SK-N-SH (cell line): ENCODE data around the gene ACACA. TPM values are rescaled to one million over a fixed set of nuclear protein-coding genes. Genes with fewer than 3 reads are reported as not detected.

Experiments used
- CTCF ChIA-PET: fragments of 300-600, 350-600 bp; formaldehyde crosslinking; extraction: SDS; loops from one replicate; lab custom pipeline; 2021; lab: Yijun Ruan, JAX
- POLR2A ChIA-PET: fragments of 350-600 bp; sonication (Branson Sonifier 250); formaldehyde crosslinking; extraction: SDS; loops from one replicate; lab custom pipeline; 2020; ENCODE audit warnings: antibody characterized with exemption, inconsistent platforms; lab: Yijun Ruan, JAX
- DNase-seq: peaks from one replicate; pipeline ENCODE4 v3.0.0; 2012
- H2AFZ ChIP-seq: fragments of 200-600 bp; sonication (generic); 2 replicates; pipeline ENCODE4 v1.8.1; 2016; ENCODE audit warnings: antibody characterized with exemption, mild to moderate bottlenecking, low read depth
- H3F3A ChIP-seq: fragments of 200-600 bp; sonication (generic); replicated peaks from 2 replicates; pipeline ENCODE3; 2016; ENCODE audit warnings: antibody characterized with exemption, mild to moderate bottlenecking; ENCODE audit not compliant: insufficient read depth
- H3K27ac ChIP-seq, 2 experiments: fragments of 200-500 bp in 1 of 2; fragments of 200-600 bp in 1 of 2; sonication (Bioruptor generic) in 1 of 2; sonication (generic), shearing (Covaris generic) in 1 of 2; 2 replicates each; pipeline versions ENCODE4 v1.5.1 to v1.6.1; 2014 to 2016; ENCODE audit warnings: low read depth in 2 of 2, inconsistent platforms in 1 of 2, low read length in 1 of 2, mild to moderate bottlenecking in 1 of 2, mixed read lengths in 1 of 2
- H3K27me3 ChIP-seq: fragments of 200-600 bp; sonication (generic), shearing (Covaris generic); 2 replicates; pipeline ENCODE4 v1.6.1; 2016; ENCODE audit warnings: mixed run types; ENCODE audit not compliant: insufficient read depth
- H3K36me3 ChIP-seq, 2 experiments: fragments of 200-500 bp in 1 of 2; fragments of 200-600 bp in 1 of 2; sonication (Bioruptor generic) in 1 of 2; sonication (generic) in 1 of 2; replicated peaks in 1 of 2; 2 replicates each; pipeline versions ENCODE3 to v1.5.1; 2014 to 2016; ENCODE audit warnings: low read length in 1 of 2, mild to moderate bottlenecking in 1 of 2; ENCODE audit not compliant: insufficient read depth in 2 of 2, control insufficient read depth in 1 of 2
- H3K4me1 ChIP-seq, 2 experiments: fragments of 200-500 bp in 1 of 2; fragments of 200-600 bp in 1 of 2; sonication (Bioruptor generic) in 1 of 2; sonication (generic), shearing (Covaris generic) in 1 of 2; 2 replicates each; pipeline versions ENCODE4 v1.5.1 to v1.6.1; 2014 to 2016; ENCODE audit warnings: low read depth in 1 of 2, low read length in 1 of 2, mixed run types in 1 of 2; ENCODE audit not compliant: insufficient read depth in 2 of 2, control insufficient read depth in 1 of 2
- H3K4me2 ChIP-seq: fragments of 200-600 bp; sonication (generic), shearing (Covaris generic); 2 replicates; pipeline ENCODE4 v1.6.1; 2017; ENCODE audit warnings: mixed run types
- H3K4me3 ChIP-seq, 2 experiments: fragments of 200-500 bp in 1 of 2; fragments of 200-600 bp in 1 of 2; sonication (Bioruptor generic) in 1 of 2; sonication (generic), shearing (Covaris generic) in 1 of 2; 2 replicates each; pipeline versions ENCODE4 v1.5.1 to v1.8.1; 2014 to 2016; ENCODE audit warnings: low read depth in 2 of 2, inconsistent platforms in 1 of 2, low read length in 1 of 2, mild to moderate bottlenecking in 1 of 2, mixed read lengths in 1 of 2, moderate library complexity in 1 of 2
- H3K79me2 ChIP-seq: fragments of 200-600 bp; sonication (generic); 2 replicates; pipeline ENCODE4 v1.8.1; 2017; ENCODE audit warnings: mild to moderate bottlenecking; ENCODE audit not compliant: insufficient read depth
- H3K9ac ChIP-seq: fragments of 200-600 bp; sonication (generic); 2 replicates; pipeline ENCODE4 v1.6.1; 2017; ENCODE audit warnings: mixed run types
- H3K9me2 ChIP-seq: fragments of 200-600 bp; sonication (generic); 2 replicates; pipeline ENCODE4 v1.6.1; 2017; ENCODE audit warnings: mixed run types
- H3K9me3 ChIP-seq: fragments of 200-600 bp; sonication (generic); 2 replicates; pipeline ENCODE4 v1.6.1; 2017; ENCODE audit warnings: mixed run types, mild to moderate bottlenecking, moderate library complexity
- H4K20me1 ChIP-seq: fragments of 200-600 bp; sonication (generic); 2 replicates; pipeline ENCODE4 v1.6.1; 2017; ENCODE audit warnings: mild to moderate bottlenecking, mixed run types; ENCODE audit not compliant: insufficient read depth
- ELF1 ChIP-seq: IDR thresholded peaks from 2 replicates; pipeline ENCODE4 v1.4.0; 2012
- EP300 ChIP-seq, 2 experiments: IDR thresholded peaks; 2 replicates each; pipeline versions ENCODE4 v1.4.0 to v1.6.1; 2012; ENCODE audit warnings: borderline replicate concordance in 1 of 2, low read depth in 1 of 2, low read length in 1 of 2
- FOXJ3 ChIP-seq: sonication (generic); formaldehyde crosslinking; IDR thresholded peaks from 2 replicates; pipeline ENCODE4 v1.5.1; 2020; ENCODE audit warnings: mild to moderate bottlenecking, missing genetic modification reagents
- FOXM1 ChIP-seq: IDR thresholded peaks from 2 replicates; pipeline ENCODE4 v1.4.0; 2012; ENCODE audit warnings: low read depth, mild to moderate bottlenecking
- NRF1 ChIP-seq: IDR thresholded peaks from 2 replicates; pipeline ENCODE4 v1.6.1; 2012; ENCODE audit warnings: low read depth, mild to moderate bottlenecking, low read length
- WGBS: methylation state at CpG from one replicate; pipeline ENCODE4 v1.1.6; 2017; ENCODE audit warnings: low lambda C conversion rate; 5-methylcytosine and 5-hydroxymethylcytosine counted together
- polyA plus RNA-seq, 3 experiments: library from polyadenylated mRNA; depleted of rRNA; stranded (reverse); fragments of >200 nt; gene quantifications; 2 replicates each; pipeline ENCODE4 v1.2.3, GENCODE V29; 2012
- TF ChIP-seq, protein P1 (sequence below): IDR thresholded peaks from 2 replicates; pipeline ENCODE4 v1.6.1; 2012; ENCODE audit warnings: mild to moderate bottlenecking, low read depth, low read length, moderate library complexity

ACACA gene
- polyA plus RNA-seq, 1 of the 3 experiments (the other 2 are of a cell fraction): 27.2 TPM

DNA sequence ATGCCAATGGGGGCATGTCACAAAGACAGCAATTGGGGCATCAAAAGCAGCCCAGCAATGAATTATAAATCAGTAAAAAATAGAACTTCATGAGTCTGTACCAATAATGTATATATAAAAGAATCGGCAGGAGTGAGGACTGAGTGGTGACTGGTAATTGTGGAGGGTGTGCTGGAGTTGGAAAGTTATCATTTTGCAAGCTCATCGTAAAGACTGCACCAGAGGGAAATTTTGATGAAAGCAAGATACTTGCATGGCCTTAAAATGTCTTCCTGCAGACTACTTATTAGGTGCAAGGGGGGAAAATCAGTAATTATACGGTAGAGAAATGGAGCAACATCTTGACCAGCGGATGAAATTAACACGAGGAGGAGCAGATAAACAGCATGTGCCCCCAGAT is 319.0 kb downstream of the ACACA start:
- TF ChIP-seq ELF1: no peak
- TF ChIP-seq, protein P1, sequence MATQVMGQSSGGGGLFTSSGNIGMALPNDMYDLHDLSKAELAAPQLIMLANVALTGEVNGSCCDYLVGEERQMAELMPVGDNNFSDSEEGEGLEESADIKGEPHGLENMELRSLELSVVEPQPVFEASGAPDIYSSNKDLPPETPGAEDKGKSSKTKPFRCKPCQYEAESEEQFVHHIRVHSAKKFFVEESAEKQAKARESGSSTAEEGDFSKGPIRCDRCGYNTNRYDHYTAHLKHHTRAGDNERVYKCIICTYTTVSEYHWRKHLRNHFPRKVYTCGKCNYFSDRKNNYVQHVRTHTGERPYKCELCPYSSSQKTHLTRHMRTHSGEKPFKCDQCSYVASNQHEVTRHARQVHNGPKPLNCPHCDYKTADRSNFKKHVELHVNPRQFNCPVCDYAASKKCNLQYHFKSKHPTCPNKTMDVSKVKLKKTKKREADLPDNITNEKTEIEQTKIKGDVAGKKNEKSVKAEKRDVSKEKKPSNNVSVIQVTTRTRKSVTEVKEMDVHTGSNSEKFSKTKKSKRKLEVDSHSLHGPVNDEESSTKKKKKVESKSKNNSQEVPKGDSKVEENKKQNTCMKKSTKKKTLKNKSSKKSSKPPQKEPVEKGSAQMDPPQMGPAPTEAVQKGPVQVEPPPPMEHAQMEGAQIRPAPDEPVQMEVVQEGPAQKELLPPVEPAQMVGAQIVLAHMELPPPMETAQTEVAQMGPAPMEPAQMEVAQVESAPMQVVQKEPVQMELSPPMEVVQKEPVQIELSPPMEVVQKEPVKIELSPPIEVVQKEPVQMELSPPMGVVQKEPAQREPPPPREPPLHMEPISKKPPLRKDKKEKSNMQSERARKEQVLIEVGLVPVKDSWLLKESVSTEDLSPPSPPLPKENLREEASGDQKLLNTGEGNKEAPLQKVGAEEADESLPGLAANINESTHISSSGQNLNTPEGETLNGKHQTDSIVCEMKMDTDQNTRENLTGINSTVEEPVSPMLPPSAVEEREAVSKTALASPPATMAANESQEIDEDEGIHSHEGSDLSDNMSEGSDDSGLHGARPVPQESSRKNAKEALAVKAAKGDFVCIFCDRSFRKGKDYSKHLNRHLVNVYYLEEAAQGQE: no peak
- TF ChIP-seq FOXM1: no peak
- 90% methylated on average over 5 of the region's 5 CpGs for WGBS

DNA sequence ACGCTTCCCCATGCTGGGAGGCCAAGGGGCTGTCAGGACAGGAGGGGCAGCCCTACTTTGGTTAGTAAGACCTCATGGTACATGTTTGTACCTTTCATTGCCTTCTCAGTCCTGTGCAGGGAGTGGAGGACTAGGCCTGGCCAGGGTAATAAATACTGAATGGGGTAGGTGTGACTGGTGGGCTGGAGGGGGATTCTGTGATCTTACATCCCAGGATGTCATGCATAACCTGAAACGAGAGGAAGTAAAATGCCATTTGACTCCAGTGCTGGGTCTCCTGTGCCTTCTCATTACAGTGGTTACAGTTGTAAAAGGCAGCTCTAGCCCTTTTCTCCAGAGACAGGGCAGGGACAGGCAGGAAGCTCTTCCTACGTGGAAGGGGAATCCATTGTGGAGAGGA is 319.7 kb downstream of the ACACA start:
- Histone ChIP-seq H3K4me1 (peaks cover 0 to 9% of the 10 kb centered on the region in 2 experiments; a peak in 1 of 4 replicates), H3K9me3 (no peaks in the 10 kb centered on the region), H3K4me3 (no peak overlapping the region), H3K4me2 (no peak overlapping the region), H4K20me1 (no peaks in the 10 kb centered on the region), H3K9me2 (no peaks in the 10 kb centered on the region), H3K27ac (no peak overlapping the region), H3F3A (no peaks in the 10 kb centered on the region), H2AFZ (no peak overlapping the region), H3K36me3 (peaks cover 3 to 67% of the 10 kb centered on the region in 2 experiments), H3K79me2 (no peaks in the 10 kb centered on the region), H3K27me3 (no peaks in the 10 kb centered on the region), H3K9ac (no peak overlapping the region)
- 86% methylated on average over 3 of the region's 3 CpGs for WGBS
- ChIA-PET CTCF (interaction anchor here (1.1 to 5.0 kb wide), 2 partner anchors 8 to 88 kb away, joined by 3 to 42 read pairs; no protein-coding TSS in a partner anchor), POLR2A (no interaction called here)
- TF ChIP-seq EP300 (IDR thresholded peaks at IDR 0.05; ENCODE audit: borderline replicate concordance in 1 of 2, low read depth in 1 of 2, low read length in 1 of 2) (no peak), FOXJ3 (CRISPR knock-in tag) (no peak), NRF1 (no peak)
- TF ChIP-seq, protein P1: no peak
- no peak for DNase-seq

More for the DNA sequence above, 319.0 kb downstream of the ACACA start:
- Histone ChIP-seq H3K27ac (no peak overlapping the region), H3F3A (no peaks in the 10 kb centered on the region), H2AFZ (no peak overlapping the region), H3K79me2 (no peaks in the 10 kb centered on the region), H3K36me3 (peaks cover 3 to 69% of the 10 kb centered on the region in 2 experiments), H3K4me3 (no peak overlapping the region), H3K9me3 (no peaks in the 10 kb centered on the region), H3K9me2 (no peaks in the 10 kb centered on the region), H4K20me1 (no peaks in the 10 kb centered on the region), H3K27me3 (no peaks in the 10 kb centered on the region), H3K9ac (no peak overlapping the region), H3K4me2 (no peak overlapping the region), H3K4me1 (peaks cover 0 to 11% of the 10 kb centered on the region in 2 experiments; a peak in 1 of 4 replicates)
- no peak for DNase-seq
- ChIA-PET POLR2A (no interaction called here), CTCF (interaction anchor here (1.1 to 5.0 kb wide), 3 partner anchors 7 to 87 kb away, joined by 3 to 42 read pairs (median 5); no protein-coding TSS in a partner anchor)
